GM12878 (cell line): ENCODE measurements around the gene ZNF324. TPM values are rescaled to one million over a fixed set of nuclear protein-coding genes. Genes with fewer than 3 reads are reported as not detected.

Experiments used
- ATAC-seq: fragments of 200-7000 bp; cut with Tn5 transposase; 3 replicates; pipeline ENCODE4 v1.9.1; 2020; ENCODE audit warnings: mild to moderate bottlenecking, moderate library complexity
- BruUV-seq: library from RNA; stranded (reverse); fragments of 400-500 nt; replicated peaks from 2 replicates; lab custom pipeline; 2021; lab: Mats Ljungman, UMichigan
- CTCF ChIA-PET: fragments of 300-600 bp; sonication (Branson Sonifier 250); formaldehyde crosslinking; extraction: SDS; loops from one replicate; lab custom pipeline; 2021; ENCODE audit warnings: inconsistent platforms; lab: Yijun Ruan, JAX
- POLR2A ChIA-PET: fragments of 350-600 bp; formaldehyde crosslinking; extraction: SDS; loops from one replicate; lab custom pipeline; 2021; ENCODE audit warnings: inconsistent platforms; lab: Charles Lee
- RAD21 ChIA-PET: fragments of 300-600 bp; sonication (Branson Sonifier 250); formaldehyde crosslinking; loops from one replicate; lab custom pipeline; 2023; ENCODE audit warnings: antibody characterized with exemption; ENCODE audit not compliant: unreplicated experiment; lab: Charles Lee
- SMC1A ChIA-PET: fragments of 300-600 bp; sonication (Branson Sonifier 250); formaldehyde crosslinking; loops from one replicate; lab custom pipeline; 2023; ENCODE audit not compliant: unreplicated experiment, uncharacterized antibody; lab: Charles Lee
- DNase-seq: peaks from one replicate; pipeline ENCODE4 v3.0.0-alpha.2; 2011; ENCODE audit warnings: low read depth, low spot score
- FAIRE-seq: peaks from 3 replicates; lab custom pipeline; 2011; peaks lifted over from hg19 to GRCh38; lab: Jason Lieb, UNC
- H2AFZ ChIP-seq: 2 replicates; pipeline ENCODE4 v1.6.0; 2011; ENCODE audit warnings: low read depth, low read length, control low read depth; ENCODE audit not compliant: control insufficient read depth
- H3K27ac ChIP-seq: 2 replicates; pipeline ENCODE4 v1.5.1; 2011; ENCODE audit warnings: control low read depth; ENCODE audit not compliant: control insufficient read depth, insufficient read depth
- H3K27me3 ChIP-seq, 2 experiments: replicated peaks in 1 of 2; 2 replicates each; pipeline versions ENCODE4 v1.6.0 to v1.6.1; 2011; ENCODE audit warnings: low read length in 1 of 2; ENCODE audit not compliant: control insufficient read depth in 2 of 2, insufficient read depth in 2 of 2
- H3K36me3 ChIP-seq, 2 experiments: 2 replicates each; pipeline ENCODE4 v1.5.1; 2011; ENCODE audit warnings: low read length in 1 of 2; ENCODE audit not compliant: control insufficient read depth in 2 of 2, insufficient read depth in 2 of 2
- H3K4me1 ChIP-seq: 2 replicates; pipeline ENCODE4 v1.6.1; 2011; ENCODE audit warnings: mild to moderate bottlenecking, low read length, moderate library complexity, mixed read lengths; ENCODE audit not compliant: control insufficient read depth, insufficient read depth
- H3K4me2 ChIP-seq: 2 replicates; pipeline ENCODE4 v1.6.0; 2011; ENCODE audit warnings: control low read depth; ENCODE audit not compliant: control insufficient read depth, insufficient read depth
- H3K4me3 ChIP-seq: fragments of 200-600 bp; sonication (generic); 2 replicates; pipeline ENCODE4 v1.5.1; 2016
- H3K79me2 ChIP-seq: 2 replicates; pipeline ENCODE4 v1.6.0; 2011; ENCODE audit warnings: low read length; ENCODE audit not compliant: control insufficient read depth, insufficient read depth
- H3K9ac ChIP-seq: 2 replicates; pipeline ENCODE4 v1.8.0; 2011; ENCODE audit warnings: low read length, control low read depth, mixed read lengths; ENCODE audit not compliant: control insufficient read depth, insufficient read depth
- H3K9me3 ChIP-seq: replicated peaks from 3 replicates; pipeline ENCODE4 v1.5.1; 2011; ENCODE audit warnings: mild to moderate bottlenecking, low read length; ENCODE audit not compliant: control insufficient read depth, insufficient read depth
- H4K20me1 ChIP-seq: 2 replicates; pipeline ENCODE4 v1.6.0; 2011; ENCODE audit not compliant: control insufficient read depth, insufficient read depth
- CREM ChIP-seq: IDR thresholded peaks from 2 replicates; pipeline ENCODE4 v1.6.1; 2014; ENCODE audit warnings: antibody characterized with exemption, low read depth
- HDGF ChIP-seq: fragments of 450-650 bp; IDR thresholded peaks from 2 replicates; pipeline ENCODE4 v1.6.1; 2016; ENCODE audit warnings: antibody characterized with exemption
- IKZF1 ChIP-seq: fragments of 450-650 bp; conservative IDR thresholded peaks from 2 replicates; pipeline ENCODE4 v1.6.1; 2017; ENCODE audit warnings: antibody characterized with exemption, mild to moderate bottlenecking
- NR2C2 ChIP-seq: IDR thresholded peaks from 2 replicates; pipeline ENCODE4 v1.6.1; 2011; ENCODE audit warnings: borderline replicate concordance, low read depth; ENCODE audit not compliant: control insufficient read depth, insufficient read length
- RB1 ChIP-seq: fragments of 450-650 bp; formaldehyde crosslinking; IDR thresholded peaks from 2 replicates; pipeline ENCODE4 v1.6.1; 2017; ENCODE audit warnings: mild to moderate bottlenecking, borderline replicate concordance
- RFX5 ChIP-seq: IDR thresholded peaks from 2 replicates; pipeline ENCODE4 v1.6.1; 2011; ENCODE audit warnings: low read depth, low read length, improper control_type of control experiment
- TBL1XR1 ChIP-seq: IDR thresholded peaks from 2 replicates; pipeline ENCODE4 v1.6.1; 2012; ENCODE audit warnings: low read depth, low read length, improper control_type of control experiment
- ZNF207 ChIP-seq: fragments of 450-650 bp; IDR thresholded peaks from 2 replicates; pipeline ENCODE4 v1.6.1; 2014; ENCODE audit warnings: antibody characterized with exemption, mild to moderate bottlenecking, borderline replicate concordance
- ZNF217 ChIP-seq: fragments of 450-650 bp; IDR thresholded peaks from 2 replicates; pipeline ENCODE4 v1.6.1; 2017; ENCODE audit warnings: antibody characterized with exemption, mild to moderate bottlenecking
- WGBS: methylation state at CpG from one replicate; pipeline ENCODE4 v1.1.6; 2016; ENCODE audit warnings: low lambda C conversion rate; ENCODE audit not compliant: insufficient replicate concordance, insufficient coverage; ENCODE audit errors: missing lambda C conversion rate; 5-methylcytosine and 5-hydroxymethylcytosine counted together
- in situ Hi-C: fragments of 300-500 bp; cut with MboI; formaldehyde crosslinking; loops from 9 replicates; pipeline ENCODE4 v1.14.3; 2018; ENCODE audit warnings: mixed read lengths
- intact Hi-C: fragments of 100-400 bp; cut with micrococcal nuclease; formaldehyde crosslinking; loops from one replicate; pipeline ENCODE4 v1.14.2; 2022; ENCODE audit not compliant: unreplicated experiment
- polyA plus RNA-seq, 11 experiments: library from polyadenylated mRNA; depleted of rRNA in 4 of 11; unstranded in 6 of 11; stranded (reverse) in 5 of 11; fragments of >200 nt; fragmentation: Nextera tagmentation in 4 of 11; fragmentation: Illumina TruSeq in 1 of 11; extraction: Ambion mirVana in 4 of 11; extraction: Trizol in 1 of 11; gene quantifications; 1 replicate in 1 of 11; 2 replicates in 10 of 11; pipeline versions ENCODE4 v1.2.1 to v1.2.3, GENCODE V29; 2011 to 2016; ENCODE audit warnings: inconsistent platforms in 2 of 11, missing spikeins in 2 of 11, low read depth in 1 of 11
- total RNA-seq, 4 experiments: library from RNA; depleted of rRNA in 3 of 4; stranded (reverse); fragments of >200 nt in 3 of 4; fragmentation: Illumina TruSeq in 1 of 4; extraction: Trizol in 1 of 4; gene quantifications; 2 replicates each; pipeline versions ENCODE4 v1.2.1 to v1.2.3, GENCODE V29; 2013 to 2021
- TF ChIP-seq, protein P1 (sequence below): fragments of 450-650 bp; IDR thresholded peaks from 2 replicates; pipeline ENCODE4 v1.6.1; 2017; ENCODE audit warnings: mild to moderate bottlenecking
- TF ChIP-seq, protein P2 (sequence below): IDR thresholded peaks from 2 replicates; pipeline ENCODE4 v1.6.1; 2011; ENCODE audit warnings: mild to moderate bottlenecking, low read depth, low read length, moderate library complexity; ENCODE audit not compliant: insufficient replicate concordance
- TF ChIP-seq, protein P3 (sequence below): fragments of 450-650 bp; IDR thresholded peaks from 2 replicates; pipeline ENCODE4 v1.6.1; 2017; ENCODE audit warnings: low read depth, mild to moderate bottlenecking, moderate library complexity
- TF ChIP-seq, protein P4 (sequence below): fragments of 450-650 bp; formaldehyde crosslinking; IDR thresholded peaks from 2 replicates; pipeline ENCODE4 v1.5.0; 2022; ENCODE audit warnings: mild to moderate bottlenecking, missing genetic modification characterization

Gene ZNF324
- total and polyA plus RNA-seq, 10 of the 15 experiments (the other 5 are each of a cell fraction or from before 2014, with no cell fraction given): 0.71 to 13.9 (median 7.0) TPM

DNA sequence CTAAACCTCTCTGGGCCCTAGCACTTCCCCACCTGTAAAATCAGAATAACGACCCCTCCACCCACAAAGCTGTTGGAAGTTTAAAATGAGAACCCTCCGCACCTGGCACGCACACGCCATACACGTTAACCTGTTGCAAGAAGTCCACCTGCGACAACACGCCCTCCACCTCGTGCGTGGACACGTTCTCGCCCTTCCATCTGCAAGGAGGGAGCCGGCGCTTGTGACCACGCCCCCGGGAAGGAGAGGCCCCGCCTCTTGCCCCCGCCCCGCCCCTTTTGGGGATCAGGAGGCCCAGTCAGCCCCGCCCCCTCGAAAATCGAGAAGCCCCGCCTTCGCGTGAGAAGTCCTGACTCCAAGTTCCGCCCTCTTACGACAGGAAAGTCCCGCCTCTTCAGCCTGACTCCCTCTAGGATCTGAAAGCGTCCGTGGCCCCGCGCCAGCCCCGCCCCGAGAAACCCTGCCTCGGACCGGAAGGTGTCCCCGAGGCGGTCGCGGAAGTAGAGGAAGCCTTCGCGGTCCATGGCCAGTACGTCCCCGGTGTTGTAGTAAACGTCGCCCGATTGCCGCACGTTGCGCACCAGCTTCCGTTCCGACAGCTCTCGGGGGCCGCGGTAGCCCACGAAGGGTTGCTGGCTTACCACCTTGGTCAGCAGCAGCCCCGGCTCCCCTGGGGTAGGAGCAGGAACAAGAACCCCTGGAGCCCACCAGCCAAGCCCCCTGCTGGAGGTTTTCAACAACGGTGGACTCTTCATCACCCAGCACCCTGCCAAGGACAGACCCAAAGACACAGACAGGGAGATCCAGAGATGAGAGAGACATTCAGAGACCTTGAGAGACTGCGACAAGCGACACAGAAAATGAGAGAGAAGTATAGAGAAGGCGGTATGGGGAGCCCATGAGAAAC is 32.4 kb downstream of the ZNF324 start:
- Histone ChIP-seq H4K20me1 (no peaks in the 10 kb centered on the region), H3K79me2 (peaks cover 11% of the 10 kb centered on the region), H3K9ac (peak overlapping the region; percentile 84), H3K4me2 (peak overlapping the region; percentile 84), H2AFZ (peak overlapping the region; percentile 98), H3K36me3 (no peaks in the 10 kb centered on the region), H3K4me1 (peaks cover 11% of the 10 kb centered on the region), H3K27ac (peak overlapping the region; percentile 87), H3K4me3 (peak overlapping the region; percentile 80), H3K27me3 (no peaks in the 10 kb centered on the region), H3K9me3 (no peaks in the 10 kb centered on the region; the same call in 2 of the 3 replicates)
- intact Hi-C loops (no loop called here), in situ Hi-C loops (no loop called here)
- WGBS: 4% methylated on average over 46 of the region's 60 CpGs
- ATAC-seq (peak; percentile 99), DNase-seq (peak; percentile 89), FAIRE-seq (peak; percentile 95)
- ChIA-PET CTCF (interaction anchor here (2.3 to 4.2 kb wide), 3 partner anchors 10 to 20 kb away, joined by 10 to 24 read pairs (median 12); partner anchors contain the start of gene ZBTB45), SMC1A (interaction anchor here (1.0 to 2.6 kb wide), 3 partner anchors 10 to 19 kb away, joined by 3 to 16 read pairs (median 3); partner anchors contain the start of gene SLC27A5), RAD21 (interaction anchor here (0.8 to 1.6 kb wide), 3 partner anchors 10 to 137 kb away, joined by 3 to 5 read pairs (median 4); partner anchors contain the start of gene ZNF497), POLR2A (interaction anchor here (0.7 to 1.9 kb wide), 4 partner anchors 11 to 999 kb away, joined by 3 to 9 read pairs (median 5); partner anchors contain the start of genes ZNF497 and ZNF773)
- BruUV-seq: TSS peak; percentile 96
- TF ChIP-seq TBL1XR1: peak; percentile 45; the same call in 1 of the 2 replicates
- TF ChIP-seq, protein P1, sequence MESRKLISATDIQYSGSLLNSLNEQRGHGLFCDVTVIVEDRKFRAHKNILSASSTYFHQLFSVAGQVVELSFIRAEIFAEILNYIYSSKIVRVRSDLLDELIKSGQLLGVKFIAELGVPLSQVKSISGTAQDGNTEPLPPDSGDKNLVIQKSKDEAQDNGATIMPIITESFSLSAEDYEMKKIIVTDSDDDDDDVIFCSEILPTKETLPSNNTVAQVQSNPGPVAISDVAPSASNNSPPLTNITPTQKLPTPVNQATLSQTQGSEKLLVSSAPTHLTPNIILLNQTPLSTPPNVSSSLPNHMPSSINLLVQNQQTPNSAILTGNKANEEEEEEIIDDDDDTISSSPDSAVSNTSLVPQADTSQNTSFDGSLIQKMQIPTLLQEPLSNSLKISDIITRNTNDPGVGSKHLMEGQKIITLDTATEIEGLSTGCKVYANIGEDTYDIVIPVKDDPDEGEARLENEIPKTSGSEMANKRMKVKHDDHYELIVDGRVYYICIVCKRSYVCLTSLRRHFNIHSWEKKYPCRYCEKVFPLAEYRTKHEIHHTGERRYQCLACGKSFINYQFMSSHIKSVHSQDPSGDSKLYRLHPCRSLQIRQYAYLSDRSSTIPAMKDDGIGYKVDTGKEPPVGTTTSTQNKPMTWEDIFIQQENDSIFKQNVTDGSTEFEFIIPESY: no peak
- TF ChIP-seq RB1: peak; percentile 94; the same call in 1 of the 2 replicates
- no peak for TF ChIP-seq ZNF217
- peak; percentile 80; the same call in 1 of the 2 replicates for TF ChIP-seq HDGF
- peak; percentile 91 for TF ChIP-seq IKZF1
- no peak for TF ChIP-seq NR2C2
- TF ChIP-seq, protein P2, sequence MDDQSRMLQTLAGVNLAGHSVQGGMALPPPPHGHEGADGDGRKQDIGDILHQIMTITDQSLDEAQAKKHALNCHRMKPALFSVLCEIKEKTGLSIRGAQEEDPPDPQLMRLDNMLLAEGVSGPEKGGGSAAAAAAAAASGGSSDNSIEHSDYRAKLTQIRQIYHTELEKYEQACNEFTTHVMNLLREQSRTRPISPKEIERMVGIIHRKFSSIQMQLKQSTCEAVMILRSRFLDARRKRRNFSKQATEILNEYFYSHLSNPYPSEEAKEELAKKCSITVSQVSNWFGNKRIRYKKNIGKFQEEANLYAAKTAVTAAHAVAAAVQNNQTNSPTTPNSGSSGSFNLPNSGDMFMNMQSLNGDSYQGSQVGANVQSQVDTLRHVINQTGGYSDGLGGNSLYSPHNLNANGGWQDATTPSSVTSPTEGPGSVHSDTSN: no peak
- TF ChIP-seq, protein P3, sequence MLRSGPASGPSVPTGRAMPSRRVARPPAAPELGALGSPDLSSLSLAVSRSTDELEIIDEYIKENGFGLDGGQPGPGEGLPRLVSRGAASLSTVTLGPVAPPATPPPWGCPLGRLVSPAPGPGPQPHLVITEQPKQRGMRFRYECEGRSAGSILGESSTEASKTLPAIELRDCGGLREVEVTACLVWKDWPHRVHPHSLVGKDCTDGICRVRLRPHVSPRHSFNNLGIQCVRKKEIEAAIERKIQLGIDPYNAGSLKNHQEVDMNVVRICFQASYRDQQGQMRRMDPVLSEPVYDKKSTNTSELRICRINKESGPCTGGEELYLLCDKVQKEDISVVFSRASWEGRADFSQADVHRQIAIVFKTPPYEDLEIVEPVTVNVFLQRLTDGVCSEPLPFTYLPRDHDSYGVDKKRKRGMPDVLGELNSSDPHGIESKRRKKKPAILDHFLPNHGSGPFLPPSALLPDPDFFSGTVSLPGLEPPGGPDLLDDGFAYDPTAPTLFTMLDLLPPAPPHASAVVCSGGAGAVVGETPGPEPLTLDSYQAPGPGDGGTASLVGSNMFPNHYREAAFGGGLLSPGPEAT: peak; percentile 89
- TF ChIP-seq, protein P4, sequence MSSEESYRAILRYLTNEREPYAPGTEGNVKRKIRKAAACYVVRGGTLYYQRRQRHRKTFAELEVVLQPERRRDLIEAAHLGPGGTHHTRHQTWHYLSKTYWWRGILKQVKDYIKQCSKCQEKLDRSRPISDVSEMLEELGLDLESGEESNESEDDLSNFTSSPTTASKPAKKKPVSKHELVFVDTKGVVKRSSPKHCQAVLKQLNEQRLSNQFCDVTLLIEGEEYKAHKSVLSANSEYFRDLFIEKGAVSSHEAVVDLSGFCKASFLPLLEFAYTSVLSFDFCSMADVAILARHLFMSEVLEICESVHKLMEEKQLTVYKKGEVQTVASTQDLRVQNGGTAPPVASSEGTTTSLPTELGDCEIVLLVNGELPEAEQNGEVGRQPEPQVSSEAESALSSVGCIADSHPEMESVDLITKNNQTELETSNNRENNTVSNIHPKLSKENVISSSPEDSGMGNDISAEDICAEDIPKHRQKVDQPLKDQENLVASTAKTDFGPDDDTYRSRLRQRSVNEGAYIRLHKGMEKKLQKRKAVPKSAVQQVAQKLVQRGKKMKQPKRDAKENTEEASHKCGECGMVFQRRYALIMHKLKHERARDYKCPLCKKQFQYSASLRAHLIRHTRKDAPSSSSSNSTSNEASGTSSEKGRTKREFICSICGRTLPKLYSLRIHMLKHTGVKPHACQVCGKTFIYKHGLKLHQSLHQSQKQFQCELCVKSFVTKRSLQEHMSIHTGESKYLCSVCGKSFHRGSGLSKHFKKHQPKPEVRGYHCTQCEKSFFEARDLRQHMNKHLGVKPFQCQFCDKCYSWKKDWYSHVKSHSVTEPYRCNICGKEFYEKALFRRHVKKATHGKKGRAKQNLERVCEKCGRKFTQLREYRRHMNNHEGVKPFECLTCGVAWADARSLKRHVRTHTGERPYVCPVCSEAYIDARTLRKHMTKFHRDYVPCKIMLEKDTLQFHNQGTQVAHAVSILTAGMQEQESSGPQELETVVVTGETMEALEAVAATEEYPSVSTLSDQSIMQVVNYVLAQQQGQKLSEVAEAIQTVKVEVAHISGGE (CRISPR knock-in tag): peak; percentile 93
- TF ChIP-seq CREM: peak; percentile 92
- TF ChIP-seq ZNF207: peak; percentile 98
- TF ChIP-seq RFX5: no peak
